ENCODE measurements around the gene PGM3. TPM values are rescaled to one million over a fixed set of nuclear protein-coding genes. Genes with fewer than 3 reads are reported as not detected.
A peak's percentile ranks its signal among the peaks of the same experiment; 100 is the strongest.

Gene PGM3
- total and polyA plus RNA-seq, 2 of the 4 experiments (the other 2 are of a cell fraction): 68.4 to 336 TPM

GRCh38 chr6:83126223-83126622, 66.8 kb downstream of the PGM3 start:
- Histone ChIP-seq H3K36me3 (ENCODE audit: control insufficient read depth, insufficient read depth, low read length) (peaks cover 13% of the 10 kb centered on the region), H2AK9ac (replicated peaks; ENCODE audit: low read depth, low read length, poor library complexity) (no peak overlapping the region), H4K8ac (ENCODE audit: low read depth in 2 of 2, low read length in 2 of 2) (peak overlapping the region in 1 of 2 experiments; percentile 52; a peak in 1 of 4 replicates), H3K9me1 (ENCODE audit: insufficient read depth, low read length) (peaks cover 14% of the 10 kb centered on the region), H3K56ac (ENCODE audit: extremely low read depth, insufficient read depth, low read length) (no peak overlapping the region), H3K18ac (ENCODE audit: low read depth, low read length) (no peak overlapping the region), H3K23ac (ENCODE audit: low read depth, low read length) (no peak overlapping the region), H3K4me1 (ENCODE audit: control insufficient read depth, insufficient read depth, low read length) (peaks cover 6% of the 10 kb centered on the region), H3K27me3 (ENCODE audit: control insufficient read depth, insufficient read depth, low read length) (no peaks in the 10 kb centered on the region), H3K4me2 (ENCODE audit: low read depth, low read length) (no peak overlapping the region), H2AK5ac (ENCODE audit: low read depth, low read length) (peak overlapping the region; percentile 15; the same call in 1 of the 2 replicates), H4K5ac (ENCODE audit: low read depth, low read length) (no peak overlapping the region), H4K20me1 (ENCODE audit: insufficient read depth, low read length) (peaks cover 3% of the 10 kb centered on the region; the same call in 1 of the 2 replicates), H3K9me3 (ENCODE audit: control insufficient read depth, insufficient read depth, low read length) (no peaks in the 10 kb centered on the region), H4K91ac (ENCODE audit: insufficient read depth, low read depth, low read length) (peak overlapping the region; percentile 56; the same call in 1 of the 2 replicates), H2BK20ac (ENCODE audit: low read depth, low read length) (0 out of 2 replicates have a peak overlapping the region, but pooled peaks have one; percentile 3), H3K14ac (replicated peaks; ENCODE audit: low read depth, low read length) (no peak overlapping the region), H3K79me1 (ENCODE audit: low read depth in 1 of 2, low read length in 2 of 2) (peaks cover 0 to 8% of the 10 kb centered on the region in 2 experiments; a peak in 2 of 4 replicates), H2BK5ac (ENCODE audit: low read depth, low read length, poor library complexity, severe bottlenecking) (no peak overlapping the region), H3K27ac (ENCODE audit: insufficient read depth, low read length) (no peak overlapping the region; the same call in 1 of the 2 replicates), H3K4me3 (ENCODE audit: insufficient read depth, low read depth, low read length) (no peak overlapping the region), H3K4ac (ENCODE audit: low read depth, low read length) (peak overlapping the region; percentile 41), H2AFZ (replicated peaks; ENCODE audit: low read length, poor library complexity) (no peak overlapping the region), H2BK120ac (ENCODE audit: low read depth, low read length) (peak overlapping the region; percentile 29; the same call in 1 of the 2 replicates), H3K9ac (ENCODE audit: low read depth, low read length) (no peak overlapping the region), H2BK15ac (ENCODE audit: low read depth, low read length) (peak overlapping the region; percentile 47; the same call in 1 of the 3 replicates)
- TF ChIP-seq RAD21 (IDR thresholded peaks at IDR 0.05; ENCODE audit: low read length): no peak
- TF ChIP-seq MAFK (IDR thresholded peaks at IDR 0.05; ENCODE audit: low read depth, low read length): no peak
- no peak for TF ChIP-seq MXI1 (IDR thresholded peaks at IDR 0.05; ENCODE audit: borderline replicate concordance, low read depth, low read length)
- no peak for TF ChIP-seq MAZ (IDR thresholded peaks at IDR 0.05; ENCODE audit: borderline replicate concordance, low read depth, low read length)
- no peak for TF ChIP-seq USF2 (IDR thresholded peaks at IDR 0.05; ENCODE audit: low read depth, low read length)
- TF ChIP-seq NFE2L2 (IDR thresholded peaks at IDR 0.05; ENCODE audit: low read depth, low read length): no peak
- no peak for TF ChIP-seq ELK1 (IDR thresholded peaks at IDR 0.05; ENCODE audit: borderline replicate concordance, low read depth, low read length)
- TF ChIP-seq CEBPB (IDR thresholded peaks at IDR 0.05; ENCODE audit: low read depth, low read length): no peak
- TF ChIP-seq FOS (IDR thresholded peaks at IDR 0.05; ENCODE audit: low read depth, low read length): no peak
- TF ChIP-seq CTCF (conservative IDR thresholded peaks at IDR 0.05; ENCODE audit: low read depth, low read length): no peak
- no peak for TF ChIP-seq SMC3 (IDR thresholded peaks at IDR 0.05; ENCODE audit: low read depth, low read length)
- TF ChIP-seq BHLHE40 (IDR thresholded peaks at IDR 0.05; ENCODE audit: low read depth, low read length): no peak
- TF ChIP-seq POLR2A (IDR thresholded peaks at IDR 0.05; ENCODE audit: low read depth, low read length): no peak
- TF ChIP-seq RFX5 (IDR thresholded peaks at IDR 0.05; ENCODE audit: low read depth, low read length): no peak
- TF ChIP-seq RCOR1 (IDR thresholded peaks at IDR 0.05; ENCODE audit: insufficient replicate concordance, low read length): no peak
- TF ChIP-seq CHD1 (IDR thresholded peaks at IDR 0.05; ENCODE audit: low read depth, low read length): no peak
- no peak for ATAC-seq (ENCODE audit: low read depth)
- intact Hi-C loops (cut with micrococcal nuclease) (no loop called here), dilution Hi-C loops (cut with HindIII; ENCODE audit: low sequenced_read_pairs, unreplicated experiment) (no loop called here), in situ Hi-C loops (cut with MboI; ENCODE audit: low sequenced_read_pairs) (no loop called here)
- no peak for DNase-seq
- POLR2A ChIA-PET (ENCODE audit: unreplicated experiment): no interaction called here
- CTCF ChIA-PET: no interaction called here
- no TSS peak for BruUV-seq (replicated peaks)
- WGBS, 2 experiments (ENCODE audit: extremely low coverage in 2 of 2, insufficient read length in 1 of 2): no CpG with 5 or more reads among the region's 2 CpGs
